ENCODE results near the gene FXYD7.

FXYD7 gene

GRCh38 chr19:35109395-35110112, 33.5 kb upstream of the FXYD7 start:
- DNase-seq = peak in 45 of 56 donors; percentile 18 to 82 (median 49)

DNA sequence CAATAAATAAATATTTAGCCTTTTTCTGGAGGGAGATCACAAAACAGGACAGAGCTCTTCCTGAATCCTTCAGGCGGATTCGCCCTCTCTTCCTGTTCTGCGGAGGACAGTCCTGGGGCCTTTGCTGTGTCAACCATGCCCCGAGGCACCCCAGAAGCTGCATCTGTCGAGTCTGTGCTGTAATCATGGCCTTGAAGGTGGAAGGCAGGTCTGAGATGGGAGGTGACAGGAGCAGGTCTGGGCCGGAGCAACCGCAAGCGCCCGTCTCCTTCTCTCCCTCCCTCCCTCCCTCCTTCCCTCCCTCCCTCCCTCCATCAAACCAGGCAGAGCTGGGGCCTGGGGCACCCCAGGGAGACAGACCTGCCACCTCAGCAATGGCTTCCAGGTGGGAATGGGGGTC, 32.1 kb upstream of the FXYD7 start:
- no peak for DNase-seq

GRCh38 chr19:35112995-35113688, 29.9 kb upstream of the FXYD7 start:
- DNase-seq = no peak

GRCh38 chr19:35114353-35115176, 28.5 kb upstream of the FXYD7 start:
- DNase-seq = peak in 54 of 56 donors; percentile 40 to 91 (median 80)

DNA sequence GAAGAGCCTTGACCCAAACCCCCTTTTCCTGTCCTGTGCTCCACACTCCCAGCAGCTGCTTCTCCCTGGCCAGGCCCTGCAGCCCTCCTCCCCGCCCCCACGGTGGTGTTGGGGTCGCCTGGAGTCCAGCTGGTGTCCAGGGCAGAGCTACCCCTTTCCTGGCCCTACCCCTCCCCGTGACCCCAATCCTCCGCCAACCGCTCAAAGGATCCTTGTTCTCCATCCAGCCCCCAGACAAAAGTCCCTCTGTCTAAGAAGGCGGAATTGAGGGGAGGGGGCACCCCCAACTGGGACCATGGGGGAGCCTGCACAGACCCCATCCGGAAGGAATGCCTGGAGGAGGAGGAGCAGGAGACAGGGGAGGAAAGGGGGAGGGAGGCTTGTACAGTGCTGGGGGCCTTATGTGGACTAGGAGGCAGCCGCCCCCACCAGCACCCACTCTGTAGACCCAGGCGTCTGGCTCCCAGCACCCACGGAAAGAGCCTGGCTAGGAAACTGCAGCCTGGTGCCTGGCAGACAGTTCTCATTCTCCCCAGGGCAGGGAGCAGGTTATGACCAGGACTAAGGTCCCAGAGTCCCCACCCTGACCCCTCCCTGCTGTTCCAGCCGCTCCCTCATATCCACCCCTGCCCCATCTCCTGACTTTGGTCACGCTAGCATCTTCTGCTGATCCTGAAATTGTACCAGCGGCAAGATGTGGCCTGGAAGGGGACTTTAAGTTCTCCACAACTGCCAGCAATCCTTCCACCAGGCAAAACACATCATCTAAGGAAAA, 27.7 kb upstream of the FXYD7 start, which contains the start of gene FXYD3:
FXYD3 (plus strand) TSS at position 647 of the 775 bp plus-strand sequence. CDS start 3,554 bp downstream, outside the sequence.
- DNase-seq = peak in 55 of 56 donors; percentile 56 to 91 (median 84)

- DNase-seq = no peak
Observed at GRCh38 chr19:35116072-35116801, 26.8 kb upstream of the FXYD7 start.

DNA sequence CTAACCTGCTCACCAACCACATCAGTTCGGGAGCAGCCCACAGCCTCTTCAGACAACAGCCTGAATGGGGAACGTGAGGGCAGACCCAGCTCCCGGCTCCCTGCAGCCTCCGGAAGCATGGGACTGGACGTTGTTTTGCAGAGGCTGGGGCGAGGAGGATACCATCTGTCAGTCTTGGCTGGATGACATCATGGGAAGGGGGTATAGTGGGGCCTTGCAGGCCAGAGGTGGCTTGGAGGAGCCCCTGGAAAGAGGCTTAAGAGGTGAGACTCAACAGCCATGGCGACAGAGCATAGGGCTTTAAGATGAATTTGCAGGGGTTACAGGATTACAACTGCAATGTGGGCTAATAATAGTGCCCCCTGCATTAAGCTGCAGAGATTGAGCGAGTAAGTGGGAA, 25.9 kb upstream of the FXYD7 start:
- DNase-seq = peak in 1 of 56 donors; percentile 30

DNA sequence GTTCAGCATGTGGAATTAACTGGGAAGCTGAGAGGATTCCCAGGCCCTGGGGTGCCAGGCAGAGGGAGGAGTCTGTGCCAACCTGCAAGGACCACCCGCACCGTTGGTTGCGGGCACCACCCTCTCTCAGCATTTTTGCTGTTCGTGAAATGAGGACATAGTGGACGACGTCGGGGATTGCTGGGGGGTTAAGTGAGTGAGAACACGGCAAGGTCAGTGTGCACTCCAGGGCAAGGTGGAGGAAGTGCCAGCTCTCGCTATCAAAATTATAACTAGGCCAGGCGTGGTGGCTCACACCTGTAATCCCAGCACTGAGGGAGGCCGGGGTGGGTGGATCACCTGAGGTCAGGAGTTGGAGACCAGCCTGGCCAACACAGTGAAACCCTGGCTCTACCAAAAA, 25.3 kb upstream of the FXYD7 start:
- no peak for DNase-seq

- no peak for DNase-seq
Observed at GRCh38 chr19:35118268-35119020, 24.6 kb upstream of the FXYD7 start.

- DNase-seq = no peak
Observed at GRCh38 chr19:35119091-35119490, 24.0 kb upstream of the FXYD7 start.

DNA sequence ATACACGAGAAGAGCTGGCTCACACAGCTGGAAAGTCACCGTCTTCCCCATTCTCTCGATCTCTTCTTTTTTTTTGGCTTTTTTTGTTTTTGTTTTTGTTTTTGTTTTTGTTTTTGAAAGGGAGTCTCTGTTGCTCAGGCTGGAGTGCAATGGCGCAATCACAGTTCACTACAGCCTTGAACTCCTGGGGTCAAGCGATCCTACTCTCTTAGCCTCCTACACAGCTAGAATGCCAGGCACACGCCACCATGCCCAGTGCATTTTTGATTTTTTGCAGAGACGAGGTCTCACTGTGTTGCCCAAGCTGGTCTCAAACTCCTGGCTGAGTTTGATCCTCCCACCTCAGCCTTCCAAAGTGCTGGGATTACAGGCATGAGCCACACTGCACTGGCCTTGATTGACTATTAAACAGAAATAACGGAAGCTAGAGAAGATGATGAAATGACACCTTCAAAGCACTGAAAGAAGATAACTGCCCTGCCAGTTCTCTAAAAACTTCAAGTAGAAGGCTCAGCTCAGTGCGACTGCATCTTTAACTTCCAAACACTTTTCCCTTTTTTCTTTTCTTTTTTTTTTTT, 23.4 kb upstream of the FXYD7 start:
- no peak for DNase-seq

DNA sequence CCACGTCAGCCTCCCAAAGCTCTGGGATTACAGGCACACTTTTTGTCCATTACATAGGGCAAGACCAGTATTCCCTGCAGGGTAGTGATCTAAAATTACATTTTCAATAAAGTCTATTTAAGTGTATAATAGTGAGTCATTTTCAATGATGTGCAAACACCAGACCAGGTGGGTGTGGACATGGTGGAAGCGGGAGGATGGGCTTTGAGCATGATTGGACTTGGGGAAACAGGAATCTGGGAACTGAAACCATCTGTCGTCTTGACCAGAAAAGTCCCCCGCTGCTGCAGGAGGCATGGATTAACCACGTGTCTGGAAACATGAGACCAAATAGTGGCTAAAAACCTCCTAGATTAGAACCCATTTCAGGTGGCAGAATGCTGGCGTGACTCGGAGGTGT, 22.6 kb upstream of the FXYD7 start:
- peak in 24 of 56 donors; percentile 19 to 79 (median 42) for DNase-seq

GRCh38 chr19:35120898-35121297, 22.2 kb upstream of the FXYD7 start:
- no peak for DNase-seq

DNA sequence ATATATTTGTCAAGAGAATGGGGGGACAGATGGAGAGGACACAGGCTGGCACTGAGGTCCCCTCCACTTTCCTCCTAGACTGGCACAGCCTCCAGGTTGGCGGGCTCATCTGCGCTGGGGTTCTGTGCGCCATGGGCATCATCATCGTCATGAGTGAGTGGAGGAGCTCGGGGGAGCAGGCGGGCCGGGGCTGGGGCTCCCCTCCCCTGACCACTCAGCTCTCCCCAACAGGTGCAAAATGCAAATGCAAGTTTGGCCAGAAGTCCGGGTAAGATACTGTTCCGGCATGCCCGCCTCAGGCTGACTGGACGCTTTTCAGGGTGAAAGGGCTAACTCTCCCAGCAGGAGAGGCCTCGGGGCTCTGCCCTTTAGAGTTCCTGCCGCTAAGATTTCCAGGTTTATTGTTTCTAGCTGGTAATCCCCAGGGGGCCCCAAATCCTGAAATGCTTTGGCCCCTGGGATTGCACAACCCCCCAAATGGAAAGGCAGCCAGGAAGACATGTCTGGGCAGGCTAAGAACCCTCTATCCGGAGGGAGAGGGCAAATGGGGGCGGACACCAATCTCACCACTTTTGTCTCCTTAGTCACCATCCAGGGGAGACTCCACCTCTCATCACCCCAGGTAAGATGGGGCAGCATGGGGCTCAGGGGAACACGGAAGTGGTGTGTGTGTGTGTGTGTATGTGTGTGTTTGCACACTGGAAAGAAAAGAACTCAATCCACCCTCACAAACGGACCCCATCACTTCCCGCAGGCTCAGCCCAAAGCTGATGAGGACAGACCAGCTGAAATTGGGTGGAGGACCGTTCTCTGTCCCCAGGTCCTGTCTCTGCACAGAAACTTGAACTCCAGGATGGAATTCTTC, 20.1 kb upstream of the FXYD7 start:
- no peak for DNase-seq

- DNase-seq = peak in 21 of 56 donors; percentile 12 to 80 (median 38)
Observed at GRCh38 chr19:35123573-35123972, 19.5 kb upstream of the FXYD7 start.

DNA sequence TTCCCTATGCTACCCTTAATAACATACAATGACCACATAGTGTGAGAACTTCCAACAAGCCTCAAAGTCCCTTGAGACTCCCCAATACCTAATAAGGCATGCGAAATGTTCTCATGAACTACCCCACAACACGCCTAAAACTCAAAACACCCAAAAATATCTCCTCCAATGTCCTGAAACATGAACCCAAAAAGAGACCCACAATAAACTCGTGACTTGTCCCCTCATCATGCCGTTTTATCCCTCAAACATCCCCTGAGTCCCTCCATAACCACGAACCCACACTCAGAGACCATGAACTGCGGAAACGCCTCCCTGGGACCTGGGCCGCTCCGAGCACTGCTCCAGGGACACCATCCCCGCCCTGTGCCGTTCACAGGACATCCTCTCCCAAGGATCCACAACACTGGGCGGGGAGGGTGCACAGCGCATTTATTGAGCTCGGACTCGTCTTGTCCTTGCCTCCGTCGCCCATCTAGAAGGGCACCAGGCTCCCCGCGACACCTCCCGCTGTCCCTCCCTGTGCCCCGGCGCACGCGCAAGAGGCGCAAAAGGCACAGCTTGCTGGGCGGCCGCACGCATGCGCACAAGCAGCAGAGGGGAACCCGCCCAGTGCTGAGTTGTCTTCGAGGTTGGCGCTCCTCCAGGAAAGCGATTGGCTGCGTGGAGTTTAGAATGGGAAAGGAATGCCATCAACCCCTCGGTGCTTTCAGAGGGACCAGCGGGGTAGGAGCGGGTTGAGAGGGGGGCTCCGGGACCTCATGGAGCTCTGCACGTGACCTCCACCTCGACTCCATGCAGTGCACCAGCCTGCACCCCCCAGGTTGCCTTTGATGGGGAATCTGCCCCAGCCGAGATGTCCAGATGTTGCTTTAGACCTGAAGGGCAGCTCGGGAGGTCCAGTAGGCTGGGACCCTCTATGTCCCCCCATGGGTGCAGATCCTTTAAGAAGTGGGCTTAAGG, 18.7 kb upstream of the FXYD7 start:
- peak; percentile 70 to 98 (median 92) for DNase-seq

GRCh38 chr19:35125270-35125717, 17.8 kb upstream of the FXYD7 start:
- DNase-seq = no peak
